ENCODE measurements around the gene FGFR2.

DNA sequence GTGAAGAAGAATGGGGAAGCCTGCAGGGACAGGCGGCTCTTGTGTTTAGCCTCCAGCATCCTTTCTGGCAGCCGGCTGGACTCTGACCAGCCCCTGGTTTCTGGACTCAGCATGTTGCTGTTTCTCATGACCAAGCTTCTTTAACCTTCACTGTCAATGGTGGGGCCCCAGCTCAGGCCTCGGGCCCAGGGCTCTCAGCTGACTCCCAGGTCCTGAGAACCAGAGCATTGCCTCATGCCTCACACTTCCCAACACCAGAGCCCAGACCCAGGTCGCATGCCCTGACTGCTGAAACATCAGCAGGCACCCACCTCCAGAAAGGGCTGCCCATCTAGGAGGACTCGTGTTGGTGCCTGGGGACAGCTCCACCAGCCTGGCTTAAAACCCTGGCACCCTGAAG, 34.8 kb upstream of the FGFR2 start:
- TF ChIP-seq, protein P1, sequence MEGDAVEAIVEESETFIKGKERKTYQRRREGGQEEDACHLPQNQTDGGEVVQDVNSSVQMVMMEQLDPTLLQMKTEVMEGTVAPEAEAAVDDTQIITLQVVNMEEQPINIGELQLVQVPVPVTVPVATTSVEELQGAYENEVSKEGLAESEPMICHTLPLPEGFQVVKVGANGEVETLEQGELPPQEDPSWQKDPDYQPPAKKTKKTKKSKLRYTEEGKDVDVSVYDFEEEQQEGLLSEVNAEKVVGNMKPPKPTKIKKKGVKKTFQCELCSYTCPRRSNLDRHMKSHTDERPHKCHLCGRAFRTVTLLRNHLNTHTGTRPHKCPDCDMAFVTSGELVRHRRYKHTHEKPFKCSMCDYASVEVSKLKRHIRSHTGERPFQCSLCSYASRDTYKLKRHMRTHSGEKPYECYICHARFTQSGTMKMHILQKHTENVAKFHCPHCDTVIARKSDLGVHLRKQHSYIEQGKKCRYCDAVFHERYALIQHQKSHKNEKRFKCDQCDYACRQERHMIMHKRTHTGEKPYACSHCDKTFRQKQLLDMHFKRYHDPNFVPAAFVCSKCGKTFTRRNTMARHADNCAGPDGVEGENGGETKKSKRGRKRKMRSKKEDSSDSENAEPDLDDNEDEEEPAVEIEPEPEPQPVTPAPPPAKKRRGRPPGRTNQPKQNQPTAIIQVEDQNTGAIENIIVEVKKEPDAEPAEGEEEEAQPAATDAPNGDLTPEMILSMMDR (IDR thresholded peaks at IDR 0.05; ENCODE audit: low read depth, low read length, poor library complexity, severe bottlenecking) = no peak
- TF ChIP-seq EZH2phosphoT487 (IDR thresholded peaks at IDR 0.05; ENCODE audit: borderline replicate concordance, low read length) = no peak
